SK-N-SH (cell line): Measurements from ENCODE around the gene CYP2D6.

Experiments
- CTCF ChIP-seq: fragments of 200-600 bp; sonication (generic); IDR thresholded peaks from 2 replicates; pipeline ENCODE4 v1.6.1; 2017; ENCODE audit warnings: antibody characterized with exemption, mild to moderate bottlenecking, moderate library complexity
- EP300 ChIP-seq, 2 experiments: IDR thresholded peaks; 2 replicates each; pipeline versions ENCODE4 v1.4.0 to v1.6.1; 2012; ENCODE audit warnings: borderline replicate concordance in 1 of 2, low read depth in 1 of 2, low read length in 1 of 2
- EZH2phosphoT487 ChIP-seq: fragments of 200-600 bp; sonication (generic); IDR thresholded peaks from 2 replicates; pipeline ENCODE4 v1.6.1; 2017; ENCODE audit warnings: low read depth, mixed run types, mild to moderate bottlenecking, antibody characterized with exemption, moderate library complexity, borderline replicate concordance
- FOXJ3 ChIP-seq: sonication (generic); formaldehyde crosslinking; IDR thresholded peaks from 2 replicates; pipeline ENCODE4 v1.5.1; 2020; ENCODE audit warnings: mild to moderate bottlenecking, missing genetic modification reagents
- IRF3 ChIP-seq: fragments of 150-350 bp; IDR thresholded peaks from 2 replicates; pipeline ENCODE4 v1.6.1; 2016; ENCODE audit warnings: mild to moderate bottlenecking, low read depth, low read length
- MXI1 ChIP-seq: IDR thresholded peaks from 2 replicates; pipeline ENCODE4 v1.6.1; 2012; ENCODE audit warnings: mild to moderate bottlenecking, low read depth, low read length, improper control_type of control experiment
- POLR2AphosphoS5 ChIP-seq: IDR thresholded peaks from 2 replicates; pipeline ENCODE4 v1.6.1; 2012; ENCODE audit warnings: low read depth, low read length
- RAD21 ChIP-seq: IDR thresholded peaks from 2 replicates; pipeline ENCODE4 v1.6.1; 2012; ENCODE audit warnings: mild to moderate bottlenecking, low read length
- RXRA ChIP-seq: IDR thresholded peaks from 2 replicates; pipeline ENCODE4 v1.4.0; 2012; ENCODE audit warnings: low read depth, mild to moderate bottlenecking, borderline replicate concordance
- SIN3A ChIP-seq: IDR thresholded peaks from 2 replicates; pipeline ENCODE4 v1.6.1; 2012; ENCODE audit warnings: low read depth, mild to moderate bottlenecking, low read length, moderate library complexity, borderline replicate concordance
- TAF1 ChIP-seq: IDR thresholded peaks from 2 replicates; pipeline ENCODE4 v1.6.1; 2012; ENCODE audit warnings: low read depth, mild to moderate bottlenecking, low read length, moderate library complexity, borderline replicate concordance
- TCF12 ChIP-seq: IDR thresholded peaks from 2 replicates; pipeline ENCODE4 v1.4.0; 2012
- YY1 ChIP-seq: IDR thresholded peaks from 2 replicates; pipeline ENCODE4 v1.4.0; 2012; ENCODE audit warnings: low read depth, mild to moderate bottlenecking
- TF ChIP-seq, protein P1 (sequence below): IDR thresholded peaks from 2 replicates; pipeline ENCODE4 v1.4.0; 2012; ENCODE audit warnings: low read depth

DNA sequence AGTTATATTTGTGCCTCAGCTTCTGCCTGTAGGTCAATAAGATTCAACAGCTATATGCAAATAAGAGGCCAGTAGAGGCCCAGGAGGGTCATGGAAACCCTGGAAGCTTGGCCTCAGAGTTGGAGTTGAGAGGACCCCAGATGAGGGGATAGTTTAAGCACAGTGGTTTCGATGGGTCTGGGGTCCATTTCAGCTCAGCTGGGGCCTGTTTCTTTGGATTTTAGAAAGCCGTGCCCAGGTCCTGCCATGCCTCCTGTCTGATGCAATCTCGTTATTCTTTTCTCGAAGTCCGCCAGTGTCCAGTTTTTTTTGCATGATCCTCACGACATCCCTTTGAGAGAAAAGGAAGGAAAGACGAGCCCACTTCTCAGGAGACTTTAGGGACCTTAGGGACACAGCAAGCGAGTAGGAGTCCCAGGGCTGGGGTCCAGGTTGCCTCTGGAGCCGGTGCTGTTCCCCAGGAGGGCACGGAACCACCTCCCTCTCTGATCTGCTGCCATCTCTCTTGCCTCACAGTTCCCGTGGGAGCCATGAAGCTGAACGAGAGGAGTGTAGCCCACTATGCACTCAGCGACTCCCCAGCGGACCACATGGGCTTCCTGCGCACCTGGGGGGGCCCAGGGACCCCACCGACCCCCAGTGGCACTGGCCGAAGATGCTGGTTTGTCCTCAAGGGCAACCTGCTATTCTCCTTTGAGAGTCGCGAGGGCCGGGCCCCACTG lies 53.7 kb downstream of the CYP2D6 start:
- no peak for TF ChIP-seq CTCF
- no peak for TF ChIP-seq EP300 (IDR thresholded peaks at IDR 0.05; ENCODE audit: borderline replicate concordance in 1 of 2, low read depth in 1 of 2, low read length in 1 of 2)
- no peak for TF ChIP-seq TAF1
- no peak for TF ChIP-seq POLR2AphosphoS5
- no peak for TF ChIP-seq MXI1
- no peak for TF ChIP-seq FOXJ3 (CRISPR knock-in tag)
- TF ChIP-seq, protein P1, sequence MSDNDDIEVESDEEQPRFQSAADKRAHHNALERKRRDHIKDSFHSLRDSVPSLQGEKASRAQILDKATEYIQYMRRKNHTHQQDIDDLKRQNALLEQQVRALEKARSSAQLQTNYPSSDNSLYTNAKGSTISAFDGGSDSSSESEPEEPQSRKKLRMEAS, result no peak
- no peak for TF ChIP-seq SIN3A
- no peak for TF ChIP-seq IRF3
- TF ChIP-seq YY1, result no peak
- no peak for TF ChIP-seq TCF12
- TF ChIP-seq EZH2phosphoT487, result no peak
- TF ChIP-seq RXRA, result no peak
- TF ChIP-seq RAD21, result no peak
